PC-3 (cell line): ENCODE measurements around the gene USP12.

Source experiments
- EZH2 ChIP-seq: fragments of 300-600 bp; sonication (generic); IDR thresholded peaks from one replicate; pipeline ENCODE4 v1.6.1; 2017; ENCODE audit warnings: antibody characterized with exemption, mild to moderate bottlenecking, low read length; ENCODE audit not compliant: unreplicated experiment
- TF ChIP-seq, protein P1 (sequence below): fragments of 300-600 bp; sonication (generic); conservative IDR thresholded peaks from 2 replicates; pipeline ENCODE4 v1.5.1; 2017; ENCODE audit warnings: antibody characterized with exemption, low read depth, mild to moderate bottlenecking, low read length

DNA sequence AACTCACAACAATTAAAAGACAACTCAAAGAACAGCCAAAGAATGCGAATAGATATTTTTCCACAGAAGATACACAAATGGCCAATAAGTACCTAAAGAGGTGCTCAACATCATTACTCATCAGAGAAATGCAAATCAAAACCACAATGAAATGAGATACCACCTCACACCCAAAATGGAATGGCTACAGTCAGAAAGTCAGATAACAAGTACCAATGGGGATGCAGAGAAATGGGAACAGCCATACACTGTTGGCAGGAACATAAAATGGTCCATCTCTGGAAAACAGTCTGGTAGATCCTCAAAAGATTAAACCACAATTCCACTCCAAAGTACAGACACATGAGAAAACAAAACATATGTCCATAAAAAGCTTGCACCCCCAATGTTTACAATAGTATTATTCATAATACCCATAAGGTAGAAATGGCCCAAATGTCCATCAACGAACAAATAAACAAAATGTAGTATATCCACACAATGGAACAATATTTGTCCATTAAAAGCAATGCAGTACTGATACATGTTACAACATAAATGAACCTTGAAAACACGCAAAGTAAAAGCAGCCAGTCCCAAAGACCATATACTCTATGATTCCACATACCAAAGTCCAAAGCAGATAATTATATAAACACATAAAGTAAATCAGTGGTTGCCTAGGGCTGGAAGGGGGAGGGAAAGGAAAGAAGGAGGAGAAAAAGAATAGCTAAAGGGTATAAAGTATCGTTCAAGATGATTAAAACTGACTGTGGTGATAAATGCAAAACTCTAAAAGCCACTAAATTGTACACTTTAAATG, 19.6 kb downstream of the USP12 start:
- TF ChIP-seq, protein P1, sequence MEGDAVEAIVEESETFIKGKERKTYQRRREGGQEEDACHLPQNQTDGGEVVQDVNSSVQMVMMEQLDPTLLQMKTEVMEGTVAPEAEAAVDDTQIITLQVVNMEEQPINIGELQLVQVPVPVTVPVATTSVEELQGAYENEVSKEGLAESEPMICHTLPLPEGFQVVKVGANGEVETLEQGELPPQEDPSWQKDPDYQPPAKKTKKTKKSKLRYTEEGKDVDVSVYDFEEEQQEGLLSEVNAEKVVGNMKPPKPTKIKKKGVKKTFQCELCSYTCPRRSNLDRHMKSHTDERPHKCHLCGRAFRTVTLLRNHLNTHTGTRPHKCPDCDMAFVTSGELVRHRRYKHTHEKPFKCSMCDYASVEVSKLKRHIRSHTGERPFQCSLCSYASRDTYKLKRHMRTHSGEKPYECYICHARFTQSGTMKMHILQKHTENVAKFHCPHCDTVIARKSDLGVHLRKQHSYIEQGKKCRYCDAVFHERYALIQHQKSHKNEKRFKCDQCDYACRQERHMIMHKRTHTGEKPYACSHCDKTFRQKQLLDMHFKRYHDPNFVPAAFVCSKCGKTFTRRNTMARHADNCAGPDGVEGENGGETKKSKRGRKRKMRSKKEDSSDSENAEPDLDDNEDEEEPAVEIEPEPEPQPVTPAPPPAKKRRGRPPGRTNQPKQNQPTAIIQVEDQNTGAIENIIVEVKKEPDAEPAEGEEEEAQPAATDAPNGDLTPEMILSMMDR: no peak
- no peak for TF ChIP-seq EZH2
